Uterus (tissue), 4 donors: ENCODE data around the gene FILIP1L. TPM values are rescaled to one million over a fixed set of nuclear protein-coding genes. Genes with fewer than 3 reads are reported as not detected.

Experiments
- DNase-seq, 2 donors: peaks; one replicate each; pipeline ENCODE4 v3.0.0-alpha.2; 2019 to 2020
- H3K27ac ChIP-seq, 2 donors: fragments of 200-600 bp; sonication (generic); 1 replicate in 1 of 2; 2 replicates in 1 of 2; pipeline ENCODE4 v1.5.1; 2016 to 2018
- H3K27me3 ChIP-seq, 2 donors: fragments of 200-600 bp; sonication (generic); one replicate each; pipeline ENCODE4 v1.5.1; 2018 to 2019; ENCODE audit warnings: control low read depth in 1 of 2
- H3K36me3 ChIP-seq, 2 donors: fragments of 200-600 bp; sonication (generic); one replicate each; pipeline ENCODE4 v1.5.1; 2019; ENCODE audit warnings: control low read depth in 1 of 2
- H3K4me1 ChIP-seq, 2 donors: fragments of 200-600 bp; sonication (generic); one replicate each; pipeline ENCODE4 v1.5.1; 2018 to 2019; ENCODE audit warnings: control low read depth in 1 of 2
- H3K4me3 ChIP-seq, 2 donors: fragments of 200-600 bp; sonication (generic); 1 replicate in 1 of 2; 2 replicates in 1 of 2; pipeline ENCODE4 v1.5.1; 2018 to 2019; ENCODE audit warnings: mild to moderate bottlenecking in 1 of 2
- H3K9me3 ChIP-seq, 2 donors: fragments of 200-600 bp; sonication (generic); one replicate each; pipeline ENCODE4 v1.5.1; 2019; ENCODE audit warnings: control low read depth in 1 of 2
- CTCF ChIP-seq, 4 experiments: fragments of 200-600 bp in 2 of 4; fragments of 450-650 bp in 2 of 4; sonication (generic) in 2 of 4; IDR thresholded peaks; one replicate each; pipeline ENCODE4 v1.5.1; 2016 to 2019; ENCODE audit warnings: antibody characterized with exemption in 4 of 4, mild to moderate bottlenecking in 2 of 4, moderate library complexity in 1 of 4
- POLR2A ChIP-seq, 2 donors: fragments of 450-650 bp; IDR thresholded peaks; one replicate each; pipeline ENCODE4 v1.6.1; 2016; ENCODE audit warnings: antibody characterized with exemption in 2 of 2, mild to moderate bottlenecking in 1 of 2, moderate library complexity in 1 of 2
- intact Hi-C: fragments of 100-400 bp; cut with DNase I; formaldehyde crosslinking; loops from one replicate; pipeline ENCODE4 v1.15.1; 2023; ENCODE audit warnings: low total_unique reads
- total RNA-seq, 4 donors: library from RNA; depleted of rRNA in 3 of 4; stranded (reverse); fragments of >200 nt in 3 of 4; gene quantifications; one replicate each; pipeline versions ENCODE4 v1.1.0 to v1.2.4, GENCODE V29; 2014 to 2023
- donor health status: DM: yes; HTN: yes; CAD: no.

The FILIP1L gene
- total RNA-seq, 4 donors from 2014 or later, result 48.5 to 99.1 (median 66.3) TPM

DNA sequence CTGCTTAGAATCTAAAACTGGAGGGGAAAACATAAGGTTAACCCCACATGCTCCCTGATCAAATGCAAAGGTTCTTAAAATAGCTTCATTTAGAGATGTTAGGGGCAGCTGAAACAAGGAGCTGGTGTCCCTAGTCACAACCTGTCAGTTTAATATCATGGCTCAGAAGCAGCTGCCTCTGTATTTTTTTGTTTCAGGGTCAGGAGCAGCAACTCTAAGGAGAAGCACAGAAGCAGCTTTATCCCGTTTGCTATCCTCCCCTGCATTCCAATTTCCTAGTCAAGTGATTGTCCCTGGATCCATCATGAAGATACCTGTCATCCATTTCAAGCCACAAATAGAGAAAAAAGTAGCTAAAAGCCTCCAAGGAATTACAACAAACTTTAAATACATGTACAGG, 4.1 kb downstream of the FILIP1L start:
- H3K36me3 ChIP-seq, result no peaks in the 10 kb centered on the region
- peaks cover 0 to 6% of the 10 kb centered on the region in 2 donors for H3K4me1 ChIP-seq
- no peaks in the 10 kb centered on the region for H3K27me3 ChIP-seq
- no peak for TF ChIP-seq CTCF (IDR thresholded peaks at IDR 0.05)
- TF ChIP-seq POLR2A (IDR thresholded peaks at IDR 0.05), result no peak
- no peak overlapping the region for H3K4me3 ChIP-seq
- intact Hi-C loops, result no loop called here
- H3K9me3 ChIP-seq, result no peaks in the 10 kb centered on the region
- H3K27ac ChIP-seq, result no peak overlapping the region
- no peak for DNase-seq

GRCh38 chr3:100108464-100109079, 5.7 kb downstream of the FILIP1L start:
- TF ChIP-seq CTCF (IDR thresholded peaks at IDR 0.05), result no peak
- TF ChIP-seq POLR2A (IDR thresholded peaks at IDR 0.05), result no peak
- H3K4me1 ChIP-seq, result peaks cover 0 to 6% of the 10 kb centered on the region in 2 donors
- intact Hi-C loops, result no loop called here
- H3K27me3 ChIP-seq, result no peaks in the 10 kb centered on the region
- H3K4me3 ChIP-seq, result no peak overlapping the region
- no peaks in the 10 kb centered on the region for H3K9me3 ChIP-seq
- H3K36me3 ChIP-seq, result no peaks in the 10 kb centered on the region
- no peak for DNase-seq
- no peak overlapping the region for H3K27ac ChIP-seq

GRCh38 chr3:100107221-100107814, 7.0 kb downstream of the FILIP1L start:
- Histone ChIP-seq H3K27ac (peak overlapping the region; percentile 26 to 38), H3K27me3 (no peaks in the 10 kb centered on the region), H3K4me1 (peaks cover 0 to 6% of the 10 kb centered on the region in 2 donors), H3K4me3 (no peak overlapping the region), H3K36me3 (no peaks in the 10 kb centered on the region), H3K9me3 (no peaks in the 10 kb centered on the region)
- TF ChIP-seq CTCF (IDR thresholded peaks at IDR 0.05) (no peak), POLR2A (IDR thresholded peaks at IDR 0.05) (no peak)
- no peak for DNase-seq
- intact Hi-C loops, result no loop called here

GRCh38 chr3:100106531-100107141, 7.7 kb downstream of the FILIP1L start:
- Histone ChIP-seq H3K27ac (peak overlapping the region; percentile 26 to 38), H3K4me3 (no peak overlapping the region), H3K9me3 (no peaks in the 10 kb centered on the region), H3K27me3 (no peaks in the 10 kb centered on the region), H3K36me3 (no peaks in the 10 kb centered on the region), H3K4me1 (peaks cover 0 to 6% of the 10 kb centered on the region in 2 donors)
- DNase-seq, result no peak
- intact Hi-C loops, result no loop called here
- TF ChIP-seq POLR2A (IDR thresholded peaks at IDR 0.05) (no peak), CTCF (IDR thresholded peaks at IDR 0.05) (no peak)

DNA sequence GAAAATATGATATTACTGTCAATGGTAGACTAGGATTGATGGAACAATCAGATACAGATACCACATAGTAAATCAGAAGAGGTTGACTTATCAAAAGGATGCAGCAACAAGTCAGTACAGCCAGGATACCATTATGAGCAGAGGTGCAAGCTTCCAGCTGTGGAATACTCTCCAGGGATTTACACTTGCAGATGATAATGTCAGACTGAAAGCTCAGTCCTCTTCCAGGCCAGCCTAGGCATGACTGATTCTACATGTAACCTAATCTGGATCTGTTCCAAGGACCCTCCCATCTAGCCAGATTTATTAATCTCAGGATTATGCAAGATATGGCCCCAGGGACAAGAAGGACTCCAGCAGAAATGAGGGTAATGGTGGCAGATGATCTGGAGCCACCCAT, 8.2 kb downstream of the FILIP1L start:
- TF ChIP-seq CTCF (IDR thresholded peaks at IDR 0.05), result no peak
- TF ChIP-seq POLR2A (IDR thresholded peaks at IDR 0.05), result no peak
- H3K36me3 ChIP-seq, result no peaks in the 10 kb centered on the region
- intact Hi-C loops, result no loop called here
- DNase-seq, result no peak
- no peaks in the 10 kb centered on the region for H3K9me3 ChIP-seq
- H3K4me3 ChIP-seq, result no peak overlapping the region
- no peak overlapping the region for H3K27ac ChIP-seq
- H3K4me1 ChIP-seq, result peaks cover 0 to 6% of the 10 kb centered on the region in 2 donors
- no peaks in the 10 kb centered on the region for H3K27me3 ChIP-seq
